Prostate gland (tissue), 2 donors: ENCODE data around the gene DOP1B.

Experiments
- POLR2A ChIP-seq: fragments of 450-650 bp; IDR thresholded peaks from one replicate; pipeline ENCODE4 v1.6.1; 2016; ENCODE audit warnings: antibody characterized with exemption, mild to moderate bottlenecking
- POLR2AphosphoS5 ChIP-seq: sonication (generic); formaldehyde crosslinking; IDR thresholded peaks from one replicate; pipeline ENCODE4 v1.6.1; 2017; ENCODE audit warnings: antibody characterized with exemption
- TF ChIP-seq, protein P1 (sequence below), 4 experiments: fragments of 200-600 bp in 2 of 4; fragments of 450-650 bp in 2 of 4; sonication (generic) in 2 of 4; IDR thresholded peaks; 1 replicate in 3 of 4; 2 replicates in 1 of 4; pipeline ENCODE4 v1.5.1; 2016 to 2019; ENCODE audit warnings: antibody characterized with exemption in 4 of 4, mild to moderate bottlenecking in 2 of 4, moderate library complexity in 2 of 4

DNA sequence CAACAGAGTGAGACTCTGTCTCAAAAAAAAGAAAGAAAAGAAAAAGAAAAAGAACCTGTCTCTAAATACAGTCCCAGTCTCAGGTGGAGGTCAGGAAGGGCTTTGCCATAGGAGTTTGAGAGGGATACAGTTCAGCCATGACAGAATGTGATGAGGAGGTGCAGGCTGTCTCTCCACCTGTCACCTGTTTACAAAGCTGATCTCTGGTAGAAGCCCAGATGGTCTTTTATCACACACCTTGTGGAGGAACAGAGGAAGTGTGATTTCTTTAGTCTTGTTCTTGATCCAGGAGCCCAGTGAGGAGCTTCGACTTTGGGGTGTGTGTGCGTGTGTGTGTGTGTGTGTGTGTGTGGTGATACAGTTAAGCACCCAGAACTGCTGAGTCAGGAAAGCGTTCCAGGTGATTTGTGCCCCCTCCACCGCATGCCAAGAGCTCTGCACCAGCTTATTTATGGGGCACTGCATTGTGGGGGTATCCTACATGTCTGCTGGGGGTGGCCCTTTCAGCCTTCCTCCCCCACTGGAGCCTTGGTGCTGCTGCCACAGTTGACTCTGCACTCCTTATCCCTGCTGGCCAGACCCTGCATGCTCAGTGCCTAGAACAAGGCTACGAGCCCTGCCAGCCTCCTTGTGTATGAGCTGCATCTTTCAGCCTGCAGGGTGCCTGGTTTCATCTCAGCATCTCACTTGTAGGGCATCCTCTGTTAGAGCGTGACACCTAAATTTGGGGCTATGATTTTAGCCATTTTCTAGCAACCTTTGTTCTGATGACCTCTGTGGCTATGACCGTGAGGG is 19.3 kb downstream of the DOP1B start:
- TF ChIP-seq, protein P1, sequence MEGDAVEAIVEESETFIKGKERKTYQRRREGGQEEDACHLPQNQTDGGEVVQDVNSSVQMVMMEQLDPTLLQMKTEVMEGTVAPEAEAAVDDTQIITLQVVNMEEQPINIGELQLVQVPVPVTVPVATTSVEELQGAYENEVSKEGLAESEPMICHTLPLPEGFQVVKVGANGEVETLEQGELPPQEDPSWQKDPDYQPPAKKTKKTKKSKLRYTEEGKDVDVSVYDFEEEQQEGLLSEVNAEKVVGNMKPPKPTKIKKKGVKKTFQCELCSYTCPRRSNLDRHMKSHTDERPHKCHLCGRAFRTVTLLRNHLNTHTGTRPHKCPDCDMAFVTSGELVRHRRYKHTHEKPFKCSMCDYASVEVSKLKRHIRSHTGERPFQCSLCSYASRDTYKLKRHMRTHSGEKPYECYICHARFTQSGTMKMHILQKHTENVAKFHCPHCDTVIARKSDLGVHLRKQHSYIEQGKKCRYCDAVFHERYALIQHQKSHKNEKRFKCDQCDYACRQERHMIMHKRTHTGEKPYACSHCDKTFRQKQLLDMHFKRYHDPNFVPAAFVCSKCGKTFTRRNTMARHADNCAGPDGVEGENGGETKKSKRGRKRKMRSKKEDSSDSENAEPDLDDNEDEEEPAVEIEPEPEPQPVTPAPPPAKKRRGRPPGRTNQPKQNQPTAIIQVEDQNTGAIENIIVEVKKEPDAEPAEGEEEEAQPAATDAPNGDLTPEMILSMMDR (IDR thresholded peaks at IDR 0.05) = no peak
- TF ChIP-seq POLR2A (no peak), POLR2AphosphoS5 (no peak)
